HG03354 (cell line): ENCODE data around the gene PPARG.
"Not testable (repeated sequence)": the region's sequence is repeated elsewhere in the genome, so short reads cannot be mapped to it uniquely, and the experiment has no call there.

Experiments
- ATAC-seq: cut with Tn5 transposase; IDR thresholded peaks from one replicate; pipeline ENCODE4 v1.9.1; 2021; ENCODE audit warnings: mild to moderate bottlenecking; ENCODE audit not compliant: unreplicated experiment, poor library complexity, severe bottlenecking

Gene PPARG

GRCh38 chr3:12367346-12367745, 78.5 kb downstream of the PPARG start:
- ATAC-seq = no peak

GRCh38 chr3:12369029-12369428, 80.2 kb downstream of the PPARG start:
- ATAC-seq = no peak

GRCh38 chr3:12369598-12369997, 80.7 kb downstream of the PPARG start:
- no peak for ATAC-seq

GRCh38 chr3:12370758-12371157, 81.9 kb downstream of the PPARG start:
- no peak for ATAC-seq

- no peak for ATAC-seq
Observed at GRCh38 chr3:12371525-12372140, 82.8 kb downstream of the PPARG start.

GRCh38 chr3:12372741-12373280, 83.9 kb downstream of the PPARG start:
- ATAC-seq = no peak

- ATAC-seq = no peak
Observed at GRCh38 chr3:12375572-12375971, 86.7 kb downstream of the PPARG start.

- no peak for ATAC-seq
Observed at GRCh38 chr3:12379640-12380429, 91.0 kb downstream of the PPARG start.

GRCh38 chr3:12380461-12380860, 91.6 kb downstream of the PPARG start:
- ATAC-seq = no peak

- ATAC-seq = no peak
Observed at GRCh38 chr3:12381199-12381598, 92.3 kb downstream of the PPARG start.

GRCh38 chr3:12383218-12383617, 94.3 kb downstream of the PPARG start:
- no peak for ATAC-seq

- no peak for ATAC-seq
Observed at GRCh38 chr3:12384451-12385233, 95.8 kb downstream of the PPARG start.

GRCh38 chr3:12386514-12387291, 97.8 kb downstream of the PPARG start:
- ATAC-seq = not testable (repeated sequence)

- no peak for ATAC-seq
Observed at GRCh38 chr3:12388185-12388584, 99.3 kb downstream of the PPARG start.

GRCh38 chr3:12392101-12392878, 103.4 kb downstream of the PPARG start:
- no peak for ATAC-seq

GRCh38 chr3:12393894-12394293, 105.0 kb downstream of the PPARG start:
- no peak for ATAC-seq

- peak; percentile 17 for ATAC-seq
Observed at GRCh38 chr3:12394569-12395271, 105.8 kb downstream of the PPARG start.

- peak; percentile 95 for ATAC-seq
Observed at GRCh38 chr3:12395349-12396012, 106.6 kb downstream of the PPARG start.
